Mucosa of stomach (tissue), 1 donor: ENCODE results near the gene SMO.

Experiments
- H3K27me3 ChIP-seq: one replicate; pipeline ENCODE4 v1.7.0; 2013; ENCODE audit warnings: mild to moderate bottlenecking, low read length; ENCODE audit not compliant: control insufficient read depth, insufficient read depth
- H3K36me3 ChIP-seq: one replicate; pipeline ENCODE4 v1.7.0; 2013; ENCODE audit warnings: low read length; ENCODE audit not compliant: control insufficient read depth, insufficient read depth
- H3K4me1 ChIP-seq: one replicate; pipeline ENCODE4 v1.7.0; 2013; ENCODE audit warnings: mild to moderate bottlenecking, low read length; ENCODE audit not compliant: control insufficient read depth, insufficient read depth
- H3K4me3 ChIP-seq: one replicate; pipeline ENCODE4 v1.7.0; 2013; ENCODE audit warnings: low read length
- H3K9ac ChIP-seq: one replicate; pipeline ENCODE4 v1.7.0; 2013; ENCODE audit warnings: mild to moderate bottlenecking, low read length, moderate library complexity
- H3K9me3 ChIP-seq: one replicate; pipeline ENCODE4 v1.7.0; 2013; ENCODE audit warnings: mild to moderate bottlenecking, low read length, moderate library complexity; ENCODE audit not compliant: control insufficient read depth
- donor health status: Pancreatic carcinoma.

SMO gene

DNA sequence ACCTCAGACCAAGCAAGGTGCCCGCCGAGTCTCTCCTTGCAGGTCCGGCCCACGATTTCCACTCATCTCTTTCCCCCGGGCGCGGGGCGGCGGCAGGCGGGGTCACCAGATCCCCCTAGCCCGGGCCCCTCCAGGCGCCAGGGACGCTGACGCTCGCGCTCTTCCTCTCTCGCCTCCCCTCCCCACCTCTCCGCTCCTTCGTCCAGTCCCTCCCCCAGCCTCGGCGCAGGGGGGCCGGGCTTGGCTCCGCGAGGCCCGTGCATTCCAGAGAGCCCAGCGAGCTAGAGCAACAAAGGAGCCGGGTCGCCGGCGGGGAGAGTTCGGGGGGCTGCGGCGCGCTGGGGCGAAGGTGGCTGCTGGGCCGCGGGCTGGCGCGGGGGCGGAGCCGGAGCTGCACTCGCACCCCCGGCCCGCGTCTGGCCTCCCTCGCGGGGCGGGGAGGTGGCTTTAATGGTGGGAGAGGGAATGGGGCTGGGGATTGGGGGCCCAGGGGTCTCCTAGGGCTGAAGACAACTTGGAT lies at the start of gene SMO:
Gene SMO (plus strand): TSS at position 262 of the 520 bp plus-strand sequence. CDS start 519 bp downstream, outside the sequence.
- H3K27me3 ChIP-seq, result peaks cover 40% of the 10 kb centered on the region
- peaks cover 5% of the 10 kb centered on the region for H3K4me1 ChIP-seq
- no peaks in the 10 kb centered on the region for H3K9me3 ChIP-seq
- H3K9ac ChIP-seq, result peak within 1 kb of the TSS; percentile 53
- H3K4me3 ChIP-seq, result no peak within 1 kb of the TSS
- H3K36me3 ChIP-seq, result no peaks in the 10 kb centered on the region

- H3K4me3 ChIP-seq, result no peak overlapping the region
- peaks cover 7% of the 10 kb centered on the region for H3K4me1 ChIP-seq
- H3K36me3 ChIP-seq, result no peaks in the 10 kb centered on the region
- no peak overlapping the region for H3K9ac ChIP-seq
- H3K9me3 ChIP-seq, result no peaks in the 10 kb centered on the region
- H3K27me3 ChIP-seq, result peaks cover 20% of the 10 kb centered on the region
Measured at GRCh38 chr7:129143724-129144094, 44.7 kb upstream of the SMO start.

GRCh38 chr7:129144095-129144833 lies 44.2 kb upstream of the SMO start, which contains the start of gene TSPAN33:
TSPAN33 (plus strand) TSS chr7:129144707; CDS start chr7:129144981, 274 bp downstream.
- Histone ChIP-seq H3K4me1 (peaks cover 7% of the 10 kb centered on the region), H3K9me3 (no peaks in the 10 kb centered on the region), H3K27me3 (peaks cover 20% of the 10 kb centered on the region), H3K9ac (peak within 1 kb of the TSS; percentile 57), H3K4me3 (peak within 1 kb of the TSS; percentile 20), H3K36me3 (no peaks in the 10 kb centered on the region)

DNA sequence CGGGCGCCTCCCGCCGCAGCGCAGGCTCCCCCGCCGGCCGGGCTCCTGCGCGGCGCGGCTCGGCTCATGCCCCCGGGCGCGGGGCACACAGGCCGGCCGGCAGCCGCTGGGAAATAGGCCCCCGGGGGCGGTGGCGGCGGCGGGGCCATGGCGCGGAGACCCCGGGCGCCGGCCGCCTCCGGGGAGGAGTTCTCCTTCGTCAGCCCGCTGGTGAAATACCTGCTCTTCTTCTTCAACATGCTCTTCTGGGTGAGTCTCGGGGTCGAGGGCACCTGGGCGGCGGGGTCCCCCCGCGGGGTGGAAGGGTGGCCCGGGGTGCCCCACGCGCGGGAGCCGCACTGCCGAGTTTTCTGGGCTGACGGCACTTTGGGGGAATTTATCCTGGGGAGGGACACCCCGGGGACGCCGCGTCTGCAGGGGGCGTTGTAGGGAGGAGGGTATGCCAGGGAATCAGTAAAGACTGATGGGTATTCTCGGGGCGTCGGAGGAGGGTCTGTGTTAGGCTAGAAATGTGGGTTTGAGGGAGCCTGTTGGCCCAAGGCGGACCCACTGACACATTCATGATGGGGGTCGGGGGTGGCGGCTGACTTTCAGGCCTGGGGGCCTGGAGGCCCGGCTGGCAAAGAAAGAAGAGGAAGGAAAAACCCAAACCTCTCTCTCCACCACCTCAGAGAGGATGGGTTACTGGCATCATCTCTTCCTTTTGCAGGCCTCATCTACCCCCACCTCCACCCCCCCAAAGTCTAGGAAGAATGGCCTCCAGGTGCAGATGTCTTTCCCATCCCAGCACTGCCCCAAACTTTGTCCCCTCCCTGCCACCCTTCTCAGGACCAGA lies 43.4 kb upstream of the SMO start:
- no peaks in the 10 kb centered on the region for H3K36me3 ChIP-seq
- no peaks in the 10 kb centered on the region for H3K9me3 ChIP-seq
- H3K4me3 ChIP-seq, result no peak overlapping the region
- peaks cover 7% of the 10 kb centered on the region for H3K4me1 ChIP-seq
- peak overlapping the region; percentile 57 for H3K9ac ChIP-seq
- peaks cover 20% of the 10 kb centered on the region for H3K27me3 ChIP-seq

GRCh38 chr7:129146237-129146979 lies 42.0 kb upstream of the SMO start:
- no peak overlapping the region for H3K9ac ChIP-seq
- H3K4me3 ChIP-seq, result no peak overlapping the region
- peaks cover 7% of the 10 kb centered on the region for H3K4me1 ChIP-seq
- H3K36me3 ChIP-seq, result no peaks in the 10 kb centered on the region
- no peaks in the 10 kb centered on the region for H3K9me3 ChIP-seq
- H3K27me3 ChIP-seq, result peaks cover 20% of the 10 kb centered on the region

GRCh38 chr7:129147731-129148130 lies 40.7 kb upstream of the SMO start:
- Histone ChIP-seq H3K27me3 (peaks cover 20% of the 10 kb centered on the region), H3K9ac (no peak overlapping the region), H3K4me3 (no peak overlapping the region), H3K36me3 (no peaks in the 10 kb centered on the region), H3K9me3 (no peaks in the 10 kb centered on the region), H3K4me1 (peaks cover 7% of the 10 kb centered on the region)

GRCh38 chr7:129149511-129149910 lies 38.9 kb upstream of the SMO start:
- Histone ChIP-seq H3K4me3 (no peak overlapping the region), H3K27me3 (peaks cover 11% of the 10 kb centered on the region), H3K9ac (no peak overlapping the region), H3K36me3 (no peaks in the 10 kb centered on the region), H3K9me3 (no peaks in the 10 kb centered on the region), H3K4me1 (no peaks in the 10 kb centered on the region)

DNA sequence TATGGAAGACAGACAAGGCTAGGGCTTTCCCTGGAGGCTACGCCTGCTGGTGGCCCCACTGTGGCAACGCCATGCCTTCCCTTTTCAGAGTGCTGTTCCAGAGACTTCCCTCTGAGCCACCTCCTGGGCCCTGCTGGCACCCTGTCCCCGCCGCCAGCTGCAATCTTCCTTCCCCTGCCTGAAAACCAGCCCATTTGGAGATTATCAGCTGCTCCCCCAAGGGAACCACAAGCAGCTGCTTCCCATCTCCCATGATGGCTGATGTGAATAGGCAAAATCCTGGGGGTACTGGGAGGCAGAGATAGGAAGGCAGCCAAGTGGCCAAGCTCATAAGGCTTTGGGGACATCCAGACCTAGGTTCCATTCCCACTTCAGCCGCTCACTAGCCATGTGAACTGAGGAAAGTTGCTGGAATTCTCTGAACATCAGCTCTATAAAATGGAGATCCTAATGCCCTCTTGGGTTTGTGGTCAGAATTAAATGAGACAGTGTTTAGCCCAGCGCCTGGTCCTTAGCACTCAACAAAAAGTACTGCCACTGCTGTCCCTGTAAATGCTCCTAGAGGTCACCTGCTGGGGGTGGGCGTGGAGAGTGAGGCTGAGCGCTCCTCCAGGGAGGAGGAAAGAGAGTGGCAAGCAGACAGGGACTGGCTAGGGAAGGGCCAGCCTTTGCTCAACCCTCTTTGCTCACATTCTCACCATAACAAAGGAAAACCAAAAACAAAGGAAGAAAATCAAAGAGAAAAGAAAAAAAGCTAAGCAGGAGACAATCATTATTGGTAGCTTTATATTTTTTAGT lies 38.0 kb upstream of the SMO start:
- Histone ChIP-seq H3K9ac (no peak overlapping the region), H3K9me3 (no peaks in the 10 kb centered on the region), H3K4me1 (no peaks in the 10 kb centered on the region), H3K27me3 (peaks cover 6% of the 10 kb centered on the region), H3K4me3 (no peak overlapping the region), H3K36me3 (no peaks in the 10 kb centered on the region)

GRCh38 chr7:129157651-129158050 lies 30.8 kb upstream of the SMO start:
- no peaks in the 10 kb centered on the region for H3K36me3 ChIP-seq
- no peak overlapping the region for H3K9ac ChIP-seq
- H3K27me3 ChIP-seq, result no peaks in the 10 kb centered on the region

GRCh38 chr7:129159539-129159938 lies 28.9 kb upstream of the SMO start:
- H3K27me3 ChIP-seq, result no peaks in the 10 kb centered on the region
- no peak overlapping the region for H3K4me3 ChIP-seq
- H3K36me3 ChIP-seq, result no peaks in the 10 kb centered on the region
- no peaks in the 10 kb centered on the region for H3K4me1 ChIP-seq
- H3K9ac ChIP-seq, result no peak overlapping the region
- no peaks in the 10 kb centered on the region for H3K9me3 ChIP-seq

More at GRCh38 chr7:129157651-129158050, 30.8 kb upstream of the SMO start:
- no peaks in the 10 kb centered on the region for H3K9me3 ChIP-seq
- no peak overlapping the region for H3K4me3 ChIP-seq
- no peaks in the 10 kb centered on the region for H3K4me1 ChIP-seq
